ENCODE results near the gene KPTN. TPM values are rescaled to one million over a fixed set of nuclear protein-coding genes. Genes with fewer than 3 reads are reported as not detected.

Gene KPTN
- total RNA-seq, 1 experiment from 2014 or later: 20.8 TPM

DNA sequence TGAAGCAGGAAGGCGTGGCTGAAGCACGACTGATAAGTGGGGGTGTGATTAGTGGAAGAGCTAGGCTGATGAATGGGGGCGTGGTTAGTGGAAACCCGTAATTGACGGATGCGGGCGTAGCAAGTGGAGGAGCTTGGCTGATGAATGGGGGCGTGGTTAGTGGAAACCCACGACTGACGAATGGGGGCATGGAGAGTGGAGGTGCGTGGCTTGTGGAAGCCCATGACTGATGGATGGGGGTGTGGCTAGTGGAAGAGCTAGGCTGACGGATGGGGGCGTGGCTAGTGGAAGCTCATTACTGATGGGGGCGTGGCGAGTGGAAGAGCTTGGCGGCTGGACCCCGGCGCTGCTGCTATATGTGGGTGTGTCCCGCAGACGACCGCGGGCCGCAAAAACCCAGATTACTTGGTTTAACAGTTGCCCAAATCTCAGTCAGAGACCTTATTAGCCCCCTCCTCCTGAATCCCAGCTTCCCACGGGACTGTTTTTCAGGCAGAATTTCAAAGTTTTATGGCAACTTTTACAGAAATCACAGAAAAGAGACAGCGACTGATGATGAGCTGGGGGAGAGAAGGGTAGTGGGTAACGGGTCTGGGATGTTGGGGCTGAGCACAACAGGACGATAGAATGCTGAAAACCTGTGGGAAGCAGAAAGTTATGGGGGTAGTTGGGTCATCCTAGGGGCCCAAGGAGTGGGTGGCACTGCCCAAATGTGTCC is 55.7 kb downstream of the KPTN start:
- Histone ChIP-seq H3K79me2 (ENCODE audit: low read depth) (no peaks in the 10 kb centered on the region), H3K27me3 (ENCODE audit: insufficient read depth, low read depth) (peaks cover 18% of the 10 kb centered on the region), H3K36me3 (ENCODE audit: low read depth) (no peaks in the 10 kb centered on the region), H3K4me2 (peak overlapping the region; percentile 86), H4K20me1 (ENCODE audit: insufficient read depth) (no peaks in the 10 kb centered on the region), H3K4me1 (replicated peaks; ENCODE audit: insufficient read depth) (peaks cover 22% of the 10 kb centered on the region), H3K9me3 (ENCODE audit: insufficient read depth, low read depth) (no peaks in the 10 kb centered on the region), H3F3A (ENCODE audit: insufficient read depth, low read depth) (peaks cover 32% of the 10 kb centered on the region), H3K27ac (0 out of 2 replicates have a peak overlapping the region, but pooled peaks have one; percentile 19), H3K9me2 (ENCODE audit: insufficient read depth) (no peaks in the 10 kb centered on the region), H2AFZ (peak overlapping the region; percentile 62; the same call in 1 of the 2 replicates), H3K4me3 (peak overlapping the region; percentile 33; the same call in 1 of the 2 replicates)
- TF ChIP-seq, protein P1, sequence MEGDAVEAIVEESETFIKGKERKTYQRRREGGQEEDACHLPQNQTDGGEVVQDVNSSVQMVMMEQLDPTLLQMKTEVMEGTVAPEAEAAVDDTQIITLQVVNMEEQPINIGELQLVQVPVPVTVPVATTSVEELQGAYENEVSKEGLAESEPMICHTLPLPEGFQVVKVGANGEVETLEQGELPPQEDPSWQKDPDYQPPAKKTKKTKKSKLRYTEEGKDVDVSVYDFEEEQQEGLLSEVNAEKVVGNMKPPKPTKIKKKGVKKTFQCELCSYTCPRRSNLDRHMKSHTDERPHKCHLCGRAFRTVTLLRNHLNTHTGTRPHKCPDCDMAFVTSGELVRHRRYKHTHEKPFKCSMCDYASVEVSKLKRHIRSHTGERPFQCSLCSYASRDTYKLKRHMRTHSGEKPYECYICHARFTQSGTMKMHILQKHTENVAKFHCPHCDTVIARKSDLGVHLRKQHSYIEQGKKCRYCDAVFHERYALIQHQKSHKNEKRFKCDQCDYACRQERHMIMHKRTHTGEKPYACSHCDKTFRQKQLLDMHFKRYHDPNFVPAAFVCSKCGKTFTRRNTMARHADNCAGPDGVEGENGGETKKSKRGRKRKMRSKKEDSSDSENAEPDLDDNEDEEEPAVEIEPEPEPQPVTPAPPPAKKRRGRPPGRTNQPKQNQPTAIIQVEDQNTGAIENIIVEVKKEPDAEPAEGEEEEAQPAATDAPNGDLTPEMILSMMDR (conservative IDR thresholded peaks at IDR 0.05): no peak
- CTCF ChIA-PET: interaction anchor here (0.5 to 1.7 kb wide), 20 partner anchors 8 to 399 kb away, joined by 3 to 18 read pairs (median 4); partner anchors contain the start of gene DHX34
- intact Hi-C loops (cut with micrococcal nuclease; ENCODE audit: unreplicated experiment): loop anchor here (10.0 kb wide), 1 partner anchor 414 kb away; the partner anchor contains the start of gene NPAS1
- BruUV-seq (replicated peaks): no TSS peak
- peak; percentile 88 to 92 for DNase-seq
- POLR2A ChIA-PET (ENCODE audit: unreplicated experiment): interaction anchor here (0.5 to 0.6 kb wide), 3 partner anchors 26 to 315 kb away, joined by 6 to 17 read pairs (median 6); partner anchors contain the start of gene ZC3H4

DNA sequence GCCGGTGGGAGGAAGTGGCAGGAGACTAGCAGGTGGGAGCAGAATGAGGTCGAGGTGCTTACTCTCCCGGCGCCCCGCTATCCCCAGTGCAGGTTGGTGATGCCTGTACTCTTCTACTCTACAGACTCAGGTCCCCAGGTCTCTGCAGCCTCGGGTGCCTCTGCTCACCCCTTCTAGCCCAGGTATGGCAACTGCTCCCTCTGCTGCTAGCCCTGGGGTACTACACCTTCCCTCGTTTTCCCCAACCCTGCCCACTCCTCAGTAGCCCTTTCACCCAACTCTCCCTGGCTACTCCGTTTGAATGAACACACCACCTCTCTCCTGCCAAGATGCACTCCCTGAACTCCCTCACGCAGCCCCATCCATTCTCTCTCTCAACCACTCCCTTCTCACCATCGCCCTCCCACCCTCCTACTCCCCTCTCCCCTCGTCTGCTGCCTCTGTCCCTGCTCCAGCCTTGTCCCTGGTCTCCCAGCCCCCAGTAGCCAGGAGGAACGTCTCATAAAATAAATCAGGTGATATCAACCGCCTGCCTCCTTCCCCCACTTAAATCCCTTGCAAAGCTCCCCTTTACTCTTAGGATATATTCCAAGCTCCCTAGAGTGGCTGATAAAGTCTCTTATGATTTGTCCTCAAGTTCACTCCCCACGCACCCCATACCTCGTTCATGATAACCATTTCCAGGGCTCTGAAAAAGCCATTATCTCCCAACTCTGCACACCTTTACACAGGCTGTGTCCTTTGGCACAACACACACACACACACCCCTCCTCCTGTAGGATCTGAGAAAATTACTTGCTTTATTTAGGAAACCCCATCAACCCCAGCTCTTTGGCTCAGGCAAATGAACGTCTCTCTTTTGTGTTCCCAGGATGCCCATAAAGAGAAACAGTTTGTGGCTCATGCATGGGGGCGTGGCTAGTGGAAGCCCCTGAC is 56.5 kb downstream of the KPTN start:
- peak; percentile 48 to 78 for DNase-seq
- Histone ChIP-seq H2AFZ (no peak overlapping the region), H3K4me1 (replicated peaks; ENCODE audit: insufficient read depth) (peaks cover 22% of the 10 kb centered on the region), H3K9me3 (ENCODE audit: insufficient read depth, low read depth) (no peaks in the 10 kb centered on the region), H3K36me3 (ENCODE audit: low read depth) (no peaks in the 10 kb centered on the region), H3F3A (ENCODE audit: insufficient read depth, low read depth) (peaks cover 28% of the 10 kb centered on the region), H3K4me2 (peak overlapping the region; percentile 86), H3K27me3 (ENCODE audit: insufficient read depth, low read depth) (peaks cover 27% of the 10 kb centered on the region), H3K4me3 (peak overlapping the region; percentile 33; the same call in 1 of the 2 replicates), H3K9me2 (ENCODE audit: insufficient read depth) (no peaks in the 10 kb centered on the region), H4K20me1 (ENCODE audit: insufficient read depth) (no peaks in the 10 kb centered on the region), H3K79me2 (ENCODE audit: low read depth) (no peaks in the 10 kb centered on the region), H3K27ac (peak overlapping the region; percentile 19; the same call in 1 of the 2 replicates)
- ChIA-PET CTCF (interaction anchor here (0.5 to 1.7 kb wide), 18 partner anchors 9 to 399 kb away, joined by 3 to 18 read pairs (median 5); partner anchors contain the start of gene DHX34), POLR2A (ENCODE audit: unreplicated experiment) (interaction anchor here (0.5 to 0.6 kb wide), 2 partner anchors 158 to 314 kb away, joined by 6 to 7 read pairs; partner anchors contain the start of gene ZC3H4)
- TF ChIP-seq, protein P1 (conservative IDR thresholded peaks at IDR 0.05): peak; percentile 98
- no peak for TF ChIP-seq EZH2 (IDR thresholded peaks at IDR 0.05; ENCODE audit: low read depth)
- intact Hi-C loops (cut with micrococcal nuclease; ENCODE audit: unreplicated experiment): loop anchor here (1.0 to 10.0 kb wide), 2 partner anchors 131 to 413 kb away; partner anchors contain the start of gene NPAS1
- BruUV-seq (replicated peaks): no TSS peak

Other genes starting within 250 kb of the KPTN start
- gene CCDC9, start 227.7 kb downstream of the KPTN start, total RNA-seq (2021): 34.7 and 37.0 TPM in 2 replicates
- 13.5 and 21.3 TPM in 2 replicates for gene INAFM1, start 209.3 kb downstream of the KPTN start, total RNA-seq (2021)
- 8.5 and 10.8 TPM in 2 replicates for gene C5AR1, start 174.4 kb downstream of the KPTN start, total RNA-seq (2021)
- not detected in 2 replicates for gene C5AR2, start 152.0 kb downstream of the KPTN start, total RNA-seq (2021)
- 23.0 TPM in 2 replicates for gene DHX34, start 134.9 kb downstream of the KPTN start, total RNA-seq (2021)
- gene MEIS3, start 64.7 kb downstream of the KPTN start, total RNA-seq (2021): 1.9 and 4.9 TPM in 2 replicates
- not detected in 2 replicates for gene SLC8A2, start 12.3 kb downstream of the KPTN start, total RNA-seq (2021)
- gene NAPA, start 30.8 kb upstream of the KPTN start, total RNA-seq (2021): 78.3 and 80.4 TPM in 2 replicates
- not detected in 2 replicates for gene ZNF541, start 88.9 kb upstream of the KPTN start, total RNA-seq (2021)
- gene BICRA, start 124.9 kb upstream of the KPTN start, total RNA-seq (2021): 9.6 and 14.4 TPM in 2 replicates
- gene EHD2, start 229.2 kb upstream of the KPTN start, total RNA-seq (2021): 25.6 and 36.6 TPM in 2 replicates

Data from PC-9 (cell line).